RWPE1 (cell line): Measurements from ENCODE around the gene DOK6.

ENCODE experiments used
- CTCF ChIA-PET: fragments of 350-600 bp; sonication (Branson Sonifier 250); formaldehyde crosslinking; extraction: SDS; loops from one replicate; lab custom pipeline; 2021; lab: Yijun Ruan, JAX
- POLR2A ChIA-PET: fragments of 400-600 bp; formaldehyde crosslinking; extraction: SDS; loops from one replicate; lab custom pipeline; 2020; ENCODE audit warnings: antibody characterized with exemption; ENCODE audit not compliant: low non-redundant PET; lab: Yijun Ruan, JAX
- DNase-seq: peaks from one replicate; pipeline ENCODE4 v3.0.0; 2012; ENCODE audit warnings: low spot score
- H3K27ac ChIP-seq: fragments of 450-650 bp; 2 replicates; pipeline ENCODE4 v1.5.1; 2017
- CTCF ChIP-seq: fragments of 450-650 bp; conservative IDR thresholded peaks from 2 replicates; pipeline ENCODE4 v1.5.1; 2017; ENCODE audit warnings: low read depth, mild to moderate bottlenecking

DOK6 gene

GRCh38 chr18:69684789-69685188, 284.1 kb downstream of the DOK6 start:
- H3K27ac ChIP-seq = no peak overlapping the region
- no peak for TF ChIP-seq CTCF
- ChIA-PET CTCF (no interaction called here), POLR2A (no interaction called here)
- no peak for DNase-seq

- ChIA-PET CTCF (no interaction called here), POLR2A (no interaction called here)
- H3K27ac ChIP-seq = no peak overlapping the region
- no peak for TF ChIP-seq CTCF
- DNase-seq = no peak
These were observed 286.2 kb downstream of the DOK6 start for GRCh38 chr18:69686861-69687260.

- H3K27ac ChIP-seq = no peak overlapping the region
- POLR2A ChIA-PET = no interaction called here
- TF ChIP-seq CTCF = no peak
- DNase-seq = no peak
- CTCF ChIA-PET = no interaction called here
These were observed 288.6 kb downstream of the DOK6 start for GRCh38 chr18:69689121-69689759.

GRCh38 chr18:69691008-69691760, 290.5 kb downstream of the DOK6 start:
- ChIA-PET CTCF (no interaction called here), POLR2A (no interaction called here)
- no peak for DNase-seq
- no peak for TF ChIP-seq CTCF
- H3K27ac ChIP-seq = no peak overlapping the region

GRCh38 chr18:69697069-69697468, 296.4 kb downstream of the DOK6 start:
- ChIA-PET CTCF (no interaction called here), POLR2A (no interaction called here)
- TF ChIP-seq CTCF = no peak
- no peak for DNase-seq
- no peak overlapping the region for H3K27ac ChIP-seq

GRCh38 chr18:69697689-69698088, 297.0 kb downstream of the DOK6 start:
- H3K27ac ChIP-seq = no peak overlapping the region
- no peak for DNase-seq
- ChIA-PET CTCF (no interaction called here), POLR2A (no interaction called here)
- TF ChIP-seq CTCF = no peak
